Memory B cell (primary cell): ENCODE results near the gene KRTAP3-2.

Experiments used
- ATAC-seq: fragments of 150-1000 bp; cut with Tn5 transposase; 2 replicates; pipeline ENCODE4 v1.10.0; 2021; ENCODE audit warnings: low read depth, mild to moderate bottlenecking, moderate library complexity
- DNase-seq, 2 donors: peaks; one replicate each; pipeline ENCODE4 v3.0.0; 2022; ENCODE audit warnings: low spot score in 2 of 2
- H3K27ac Mint-ChIP-seq: one replicate; pipeline ENCODE4 v1.8.0; 2022; ENCODE audit warnings: mild to moderate bottlenecking, moderate library complexity, mixed read lengths
- H3K27me3 Mint-ChIP-seq: one replicate; pipeline ENCODE4 v1.8.0; 2022; ENCODE audit warnings: mixed read lengths
- H3K36me3 Mint-ChIP-seq: one replicate; pipeline ENCODE4 v1.8.0; 2022; ENCODE audit warnings: mild to moderate bottlenecking, mixed read lengths
- H3K4me1 Mint-ChIP-seq: one replicate; pipeline ENCODE4 v1.8.0; 2022; ENCODE audit warnings: mixed read lengths
- H3K4me3 Mint-ChIP-seq: one replicate; pipeline ENCODE4 v1.8.0; 2022; ENCODE audit warnings: mild to moderate bottlenecking, moderate library complexity, mixed read lengths
- H3K9me3 Mint-ChIP-seq: one replicate; pipeline ENCODE4 v1.8.0; 2022; ENCODE audit warnings: mixed read lengths

KRTAP3-2 gene

DNA sequence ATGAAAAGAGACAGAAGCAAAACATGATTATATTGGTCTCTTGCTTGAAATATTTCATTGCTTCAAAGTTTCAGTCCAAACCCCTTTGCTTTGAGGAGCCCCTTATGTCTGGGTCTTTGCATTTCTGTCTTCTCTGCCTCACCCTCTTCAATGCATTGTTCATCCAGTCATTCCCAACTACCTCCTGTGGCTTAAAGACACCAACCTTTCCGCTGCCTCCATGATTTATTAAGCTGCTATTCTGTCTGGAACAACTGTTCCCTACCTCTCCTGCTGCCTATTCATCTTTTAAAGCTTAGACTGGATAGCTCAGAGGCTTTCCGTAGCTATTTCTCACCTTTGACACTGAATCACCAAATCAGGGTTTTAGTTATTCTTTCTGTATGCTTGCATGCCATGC lies 2.3 kb downstream of the KRTAP3-2 start:
- H3K4me1 Mint-ChIP-seq: no peaks in the 10 kb centered on the region
- peaks cover 13% of the 10 kb centered on the region for H3K27me3 Mint-ChIP-seq
- H3K9me3 Mint-ChIP-seq: no peaks in the 10 kb centered on the region
- no peak overlapping the region for H3K27ac Mint-ChIP-seq
- H3K36me3 Mint-ChIP-seq: no peaks in the 10 kb centered on the region
- ATAC-seq (no peak), DNase-seq (no peak)
- no peak overlapping the region for H3K4me3 Mint-ChIP-seq

DNA sequence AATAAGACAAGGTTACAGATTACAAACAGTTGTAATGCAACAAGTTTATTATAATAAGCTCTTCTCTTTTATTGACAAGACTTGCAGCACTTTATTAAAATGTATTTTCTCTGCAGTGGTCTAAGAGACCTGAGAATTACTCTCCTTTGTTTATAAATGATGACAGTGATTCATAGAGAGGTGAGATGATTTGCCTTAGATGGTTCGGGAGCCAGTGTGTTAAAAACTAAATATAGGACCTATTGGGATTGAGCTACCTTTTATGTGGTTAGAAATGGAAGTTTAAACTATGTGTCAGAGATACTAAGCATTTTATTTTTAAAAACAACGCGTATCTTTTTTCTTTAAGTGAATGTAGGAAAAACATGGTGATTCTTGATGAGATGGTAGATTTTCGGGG lies 2.9 kb downstream of the KRTAP3-2 start:
- H3K36me3 Mint-ChIP-seq: no peaks in the 10 kb centered on the region
- ATAC-seq (no peak), DNase-seq (no peak)
- no peak overlapping the region for H3K4me3 Mint-ChIP-seq
- H3K27ac Mint-ChIP-seq: no peak overlapping the region
- H3K27me3 Mint-ChIP-seq: peaks cover 13% of the 10 kb centered on the region
- H3K9me3 Mint-ChIP-seq: no peaks in the 10 kb centered on the region
- H3K4me1 Mint-ChIP-seq: no peaks in the 10 kb centered on the region

DNA sequence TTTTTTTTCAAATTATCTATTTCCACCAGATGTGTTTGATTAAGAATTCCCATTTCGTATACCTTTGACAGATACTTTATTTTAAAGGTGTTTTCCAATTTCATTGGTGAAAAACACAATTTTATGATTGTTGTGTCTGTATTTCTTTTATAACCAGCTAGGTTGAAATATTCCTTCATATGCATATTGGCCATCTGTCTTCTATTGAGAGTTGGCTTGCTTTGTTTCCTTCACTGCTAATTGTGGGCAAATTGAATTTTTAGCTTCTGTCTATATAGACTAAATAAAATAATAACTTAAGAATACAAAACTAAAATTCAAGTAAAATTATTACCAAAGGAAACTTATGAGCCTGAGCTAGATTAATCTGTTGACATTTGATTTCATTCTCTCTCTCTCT lies 4.6 kb downstream of the KRTAP3-2 start:
- Mint-ChIP-seq H3K4me1 (no peaks in the 10 kb centered on the region), H3K27me3 (peaks cover 12% of the 10 kb centered on the region), H3K36me3 (no peaks in the 10 kb centered on the region), H3K27ac (no peak overlapping the region), H3K9me3 (no peaks in the 10 kb centered on the region), H3K4me3 (no peak overlapping the region)
- ATAC-seq: no peak
- no peak for DNase-seq

DNA sequence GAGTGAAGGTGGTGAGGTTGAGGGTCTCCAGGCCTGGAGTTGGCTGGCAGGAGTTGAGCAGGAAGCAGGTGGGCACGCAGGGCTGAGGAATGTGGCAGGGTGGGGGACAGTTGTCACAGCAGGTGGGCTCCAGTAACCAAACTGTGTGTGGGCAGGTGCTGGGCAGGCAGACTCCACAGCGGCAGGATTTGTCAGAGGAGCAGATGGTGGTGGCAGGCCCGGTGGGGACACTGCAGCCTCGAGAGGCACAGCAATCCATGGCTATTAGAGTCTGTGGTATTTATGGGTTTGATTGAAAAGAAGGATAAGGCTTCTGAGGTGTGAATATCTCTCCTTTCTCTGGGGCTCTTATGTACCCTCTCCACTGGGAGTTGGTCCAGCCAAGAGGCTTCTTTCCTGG lies 5.9 kb downstream of the KRTAP3-2 start, which contains the start of gene KRTAP3-3:
Gene KRTAP3-3, minus strand, starts transcription at position 326 of the 400 bp plus-strand sequence. Its CDS starts 67 bp downstream, at position 259.
- no peaks in the 10 kb centered on the region for H3K9me3 Mint-ChIP-seq
- H3K4me1 Mint-ChIP-seq: no peaks in the 10 kb centered on the region
- H3K4me3 Mint-ChIP-seq: no peak within 1 kb of the TSS
- no peak within 1 kb of the TSS for H3K27ac Mint-ChIP-seq
- DNase-seq: no peak
- no peaks in the 10 kb centered on the region for H3K36me3 Mint-ChIP-seq
- H3K27me3 Mint-ChIP-seq: peaks cover 8% of the 10 kb centered on the region
- ATAC-seq: no peak

DNA sequence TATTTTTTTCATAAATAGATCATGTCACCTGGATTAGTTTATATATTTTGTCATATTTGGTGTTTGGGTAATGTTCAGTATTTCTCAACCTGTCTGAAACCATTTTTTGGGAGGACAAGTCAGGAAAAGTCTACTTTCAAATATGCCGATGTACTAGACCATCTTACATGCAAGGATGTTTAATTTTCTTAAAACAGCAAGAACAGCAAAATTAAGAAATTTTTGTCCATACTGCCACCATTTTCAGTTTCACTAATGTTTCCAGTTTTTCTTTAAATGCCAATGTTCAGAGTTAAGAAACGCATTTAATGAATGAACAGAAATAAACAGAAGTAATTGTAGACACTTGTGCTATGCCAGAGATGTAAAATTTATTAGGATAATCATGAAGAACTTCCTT lies 6.6 kb downstream of the KRTAP3-2 start:
- Mint-ChIP-seq H3K4me1 (no peaks in the 10 kb centered on the region), H3K27me3 (peaks cover 8% of the 10 kb centered on the region), H3K4me3 (no peak overlapping the region), H3K36me3 (no peaks in the 10 kb centered on the region), H3K9me3 (no peaks in the 10 kb centered on the region), H3K27ac (no peak overlapping the region)
- DNase-seq (no peak), ATAC-seq (no peak)

DNA sequence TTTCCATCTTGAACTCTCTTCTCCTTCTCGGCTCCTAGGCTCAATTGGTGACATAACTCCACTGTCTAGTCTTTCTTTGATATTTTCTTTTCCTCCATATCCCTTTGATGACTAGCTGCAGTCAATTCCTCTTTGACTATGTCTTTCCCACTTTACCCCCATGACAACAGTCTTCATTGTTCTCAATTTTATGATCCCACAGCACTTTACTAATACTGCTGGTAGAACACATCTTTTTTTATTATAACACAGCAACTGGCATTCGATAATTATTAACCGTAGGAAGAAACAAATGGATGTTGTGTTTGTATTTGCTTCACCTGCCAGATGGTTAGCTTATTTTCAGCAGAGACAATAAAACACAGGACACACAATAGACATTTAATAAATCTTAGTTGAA lies 7.0 kb downstream of the KRTAP3-2 start:
- H3K27me3 Mint-ChIP-seq: peaks cover 7% of the 10 kb centered on the region
- no peak overlapping the region for H3K4me3 Mint-ChIP-seq
- DNase-seq (no peak), ATAC-seq (no peak)
- no peak overlapping the region for H3K27ac Mint-ChIP-seq
- no peaks in the 10 kb centered on the region for H3K36me3 Mint-ChIP-seq
- no peaks in the 10 kb centered on the region for H3K9me3 Mint-ChIP-seq
- peaks cover 1% of the 10 kb centered on the region for H3K4me1 Mint-ChIP-seq

DNA sequence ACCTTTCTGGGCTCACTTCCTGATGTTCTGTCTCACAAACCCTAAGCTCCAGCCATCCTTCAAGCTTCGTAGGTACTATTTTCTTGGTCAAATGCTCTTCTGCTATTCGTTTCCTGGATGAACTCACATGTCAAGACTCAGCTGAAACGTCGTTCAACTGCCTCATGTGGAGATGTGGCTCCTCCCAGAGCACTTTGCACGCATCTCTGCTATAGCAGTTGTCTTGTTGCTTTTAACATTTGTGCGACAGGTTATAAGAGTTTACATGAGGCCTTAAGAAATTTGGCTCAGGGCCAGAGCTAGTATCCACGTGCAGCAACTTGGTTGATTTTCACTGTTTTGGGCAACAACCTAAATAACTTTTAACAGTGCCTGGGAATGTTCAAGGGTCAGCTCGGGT lies 12.8 kb downstream of the KRTAP3-2 start:
- peaks cover 4% of the 10 kb centered on the region for H3K4me1 Mint-ChIP-seq
- H3K9me3 Mint-ChIP-seq: no peaks in the 10 kb centered on the region
- no peak overlapping the region for H3K4me3 Mint-ChIP-seq
- H3K27me3 Mint-ChIP-seq: peaks cover 9% of the 10 kb centered on the region
- H3K36me3 Mint-ChIP-seq: no peaks in the 10 kb centered on the region
- ATAC-seq: no peak
- H3K27ac Mint-ChIP-seq: no peak overlapping the region
- DNase-seq: no peak

DNA sequence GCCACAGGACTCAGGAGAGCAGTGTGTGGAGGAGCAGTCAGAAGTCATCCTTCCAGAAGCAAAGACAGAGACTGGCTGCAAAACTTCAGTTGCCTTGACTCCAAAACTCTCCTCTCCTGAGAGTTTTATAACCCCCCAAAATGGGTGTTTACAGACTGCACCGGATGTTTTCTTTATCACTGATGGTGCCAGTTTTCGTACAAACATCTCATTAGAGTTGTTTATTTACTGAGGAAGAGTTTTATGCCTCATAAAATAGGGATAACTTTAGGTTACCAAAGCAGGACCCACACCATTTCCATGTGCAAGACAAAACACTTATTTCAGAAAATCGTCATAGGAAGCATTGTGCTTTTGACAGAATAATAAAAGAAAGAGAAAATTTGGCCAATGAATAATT lies 15.5 kb downstream of the KRTAP3-2 start, which contains the start of gene KRT40:
Gene KRT40, minus strand, starts transcription at position 101 of the 400 bp plus-strand sequence. Its CDS starts 53 bp downstream, at position 48.
- DNase-seq (no peak), ATAC-seq (no peak)
- H3K9me3 Mint-ChIP-seq: no peaks in the 10 kb centered on the region
- no peak within 1 kb of the TSS for H3K27ac Mint-ChIP-seq
- peaks cover 4% of the 10 kb centered on the region for H3K4me1 Mint-ChIP-seq
- peaks cover 16% of the 10 kb centered on the region for H3K27me3 Mint-ChIP-seq
- no peaks in the 10 kb centered on the region for H3K36me3 Mint-ChIP-seq
- H3K4me3 Mint-ChIP-seq: no peak within 1 kb of the TSS

DNA sequence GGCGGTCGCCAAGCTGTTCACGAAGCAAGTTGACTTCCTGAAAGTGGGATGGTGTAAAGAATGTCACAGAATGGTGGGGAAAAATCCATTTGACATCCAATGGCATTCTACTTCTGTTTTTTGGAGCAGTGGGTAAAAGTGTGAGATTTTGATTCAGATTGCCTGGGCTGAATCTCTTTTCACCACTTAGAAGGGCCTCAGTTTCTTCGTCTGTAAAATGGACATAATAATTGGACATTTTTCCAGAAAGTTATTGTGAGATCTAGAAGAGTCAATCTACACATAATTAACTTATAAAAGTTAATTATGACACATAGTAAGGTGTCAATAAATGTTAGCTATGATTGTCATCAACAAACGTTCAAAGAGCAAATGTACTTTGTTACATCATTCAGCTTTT lies 18.6 kb downstream of the KRTAP3-2 start:
- H3K36me3 Mint-ChIP-seq: no peaks in the 10 kb centered on the region
- ATAC-seq (no peak), DNase-seq (no peak)
- H3K9me3 Mint-ChIP-seq: no peaks in the 10 kb centered on the region
- H3K27me3 Mint-ChIP-seq: peaks cover 22% of the 10 kb centered on the region
- no peak overlapping the region for H3K27ac Mint-ChIP-seq
- H3K4me3 Mint-ChIP-seq: no peak overlapping the region
- H3K4me1 Mint-ChIP-seq: no peaks in the 10 kb centered on the region

DNA sequence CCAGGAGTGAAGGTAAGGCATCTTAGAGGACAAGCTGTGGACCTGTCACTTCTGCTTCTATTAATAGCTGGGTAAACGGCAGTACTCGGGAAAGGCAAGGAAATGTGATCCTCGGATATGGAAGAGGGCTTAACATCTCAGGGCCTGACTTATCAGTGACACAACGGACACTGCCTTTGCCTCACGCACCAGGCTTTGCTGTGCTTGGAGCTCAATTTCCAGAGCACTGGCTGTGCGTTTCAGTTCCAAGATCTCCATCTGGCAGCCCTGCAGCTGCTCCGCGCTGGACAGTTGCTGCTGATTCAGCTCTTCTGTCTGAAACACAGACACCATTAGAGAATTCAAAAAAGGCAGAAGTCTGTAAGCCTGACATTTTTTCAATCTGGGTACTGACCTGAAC lies 19.1 kb downstream of the KRTAP3-2 start:
- Mint-ChIP-seq H3K36me3 (no peaks in the 10 kb centered on the region), H3K4me1 (no peaks in the 10 kb centered on the region), H3K27ac (no peak overlapping the region), H3K9me3 (no peaks in the 10 kb centered on the region), H3K4me3 (no peak overlapping the region), H3K27me3 (peaks cover 23% of the 10 kb centered on the region)
- DNase-seq (no peak), ATAC-seq (no peak)

DNA sequence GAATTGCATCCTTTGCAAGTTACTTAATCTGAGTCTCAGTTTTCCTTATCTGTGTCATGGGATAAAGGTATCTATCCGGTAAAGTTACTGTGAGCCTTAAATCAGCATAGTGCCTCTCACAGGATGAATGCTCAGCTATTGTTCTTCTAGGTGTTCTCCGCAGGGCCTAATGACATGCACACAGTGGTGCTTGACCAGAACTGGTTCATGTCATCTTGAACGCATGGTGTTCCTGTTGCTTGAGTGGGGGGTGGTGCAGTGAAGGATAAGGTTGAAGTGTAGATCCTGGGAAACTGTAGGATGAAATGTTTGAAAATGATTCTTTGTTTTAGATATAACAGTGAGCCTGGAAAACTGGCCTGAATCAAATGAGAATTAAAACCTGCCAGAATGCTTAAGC lies 19.6 kb downstream of the KRTAP3-2 start:
- no peaks in the 10 kb centered on the region for H3K9me3 Mint-ChIP-seq
- H3K27me3 Mint-ChIP-seq: peaks cover 23% of the 10 kb centered on the region
- no peak overlapping the region for H3K4me3 Mint-ChIP-seq
- no peaks in the 10 kb centered on the region for H3K4me1 Mint-ChIP-seq
- no peaks in the 10 kb centered on the region for H3K36me3 Mint-ChIP-seq
- ATAC-seq: no peak
- no peak overlapping the region for H3K27ac Mint-ChIP-seq
- DNase-seq: no peak

DNA sequence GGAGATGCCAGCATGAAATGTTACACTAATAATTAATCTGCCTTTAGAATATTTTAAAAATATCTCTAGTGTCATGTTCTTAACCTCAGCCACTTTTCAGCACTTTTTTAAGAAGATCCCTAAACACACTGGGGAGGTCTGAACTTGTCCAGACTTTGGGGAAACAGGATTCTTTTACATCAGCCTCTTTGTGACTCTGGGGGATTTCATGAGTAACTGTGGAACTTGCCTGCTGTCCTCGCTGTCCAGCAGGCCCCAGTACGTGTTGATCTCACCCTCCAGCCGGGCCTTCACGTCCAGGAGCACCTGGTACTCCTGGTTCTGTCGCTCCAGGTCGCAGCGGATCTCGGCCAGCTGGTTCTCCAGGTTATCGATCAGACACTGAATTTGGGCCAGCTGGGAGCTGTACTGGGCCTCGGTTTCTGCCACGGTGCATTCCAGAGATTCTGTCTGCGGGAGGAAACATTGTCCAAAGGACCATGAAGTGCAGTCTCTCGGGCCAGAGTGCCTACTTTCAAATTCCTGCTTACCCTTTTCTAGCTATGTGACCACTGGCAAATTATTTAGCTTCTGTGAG lies 21.0 kb downstream of the KRTAP3-2 start:
- no peak overlapping the region for H3K27ac Mint-ChIP-seq
- H3K4me1 Mint-ChIP-seq: no peaks in the 10 kb centered on the region
- no peaks in the 10 kb centered on the region for H3K36me3 Mint-ChIP-seq
- no peak overlapping the region for H3K4me3 Mint-ChIP-seq
- no peaks in the 10 kb centered on the region for H3K9me3 Mint-ChIP-seq
- no peak for ATAC-seq
- H3K27me3 Mint-ChIP-seq: peaks cover 17% of the 10 kb centered on the region
- no peak for DNase-seq

DNA sequence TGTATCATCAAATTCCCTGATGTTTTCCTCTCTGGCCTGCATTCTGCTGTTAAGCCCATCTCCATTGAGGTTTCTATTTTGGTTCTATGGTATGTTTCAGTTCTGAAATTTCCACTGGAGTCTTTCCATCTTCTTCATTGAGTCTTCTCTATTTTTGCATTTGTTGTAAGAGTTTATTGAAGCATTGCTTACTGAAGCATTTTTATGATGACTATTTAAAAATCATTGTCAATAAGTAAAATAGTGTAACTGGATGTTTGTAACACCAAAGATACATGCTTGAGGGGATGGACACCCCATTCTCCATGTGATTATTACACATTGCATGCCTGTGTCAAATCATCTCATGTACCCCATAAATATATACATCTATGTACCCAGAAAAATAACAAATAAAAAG lies 24.2 kb downstream of the KRTAP3-2 start:
- no peaks in the 10 kb centered on the region for H3K9me3 Mint-ChIP-seq
- peaks cover 19% of the 10 kb centered on the region for H3K27me3 Mint-ChIP-seq
- H3K36me3 Mint-ChIP-seq: no peaks in the 10 kb centered on the region
- no peak overlapping the region for H3K4me3 Mint-ChIP-seq
- no peak overlapping the region for H3K27ac Mint-ChIP-seq
- no peak for DNase-seq
- no peaks in the 10 kb centered on the region for H3K4me1 Mint-ChIP-seq
- no peak for ATAC-seq

DNA sequence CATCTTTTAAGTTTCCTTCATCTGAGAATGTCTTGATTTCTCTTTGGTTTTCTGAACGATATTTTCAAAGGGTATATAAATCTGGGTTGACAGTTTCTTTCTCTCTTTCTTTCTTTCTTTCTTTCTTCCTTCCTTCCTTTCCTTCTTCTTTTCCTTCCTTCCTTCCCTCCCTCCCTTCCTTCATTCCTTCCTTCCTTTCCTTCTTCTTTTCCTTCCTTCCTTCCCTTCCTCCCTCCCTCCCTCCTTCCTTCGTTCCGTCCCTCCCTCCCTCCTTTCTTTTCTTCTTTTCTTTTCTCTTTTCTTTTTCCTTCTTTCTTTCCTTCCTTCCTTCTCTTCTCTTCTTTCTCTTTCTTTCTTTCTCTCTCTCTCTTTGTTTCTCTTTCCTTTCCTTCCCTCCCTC lies 25.3 kb downstream of the KRTAP3-2 start:
- Mint-ChIP-seq H3K36me3 (no peaks in the 10 kb centered on the region), H3K27me3 (peaks cover 12% of the 10 kb centered on the region), H3K4me3 (no peak overlapping the region), H3K9me3 (no peaks in the 10 kb centered on the region), H3K4me1 (no peaks in the 10 kb centered on the region), H3K27ac (no peak overlapping the region)
- ATAC-seq (no peak), DNase-seq (no peak)

DNA sequence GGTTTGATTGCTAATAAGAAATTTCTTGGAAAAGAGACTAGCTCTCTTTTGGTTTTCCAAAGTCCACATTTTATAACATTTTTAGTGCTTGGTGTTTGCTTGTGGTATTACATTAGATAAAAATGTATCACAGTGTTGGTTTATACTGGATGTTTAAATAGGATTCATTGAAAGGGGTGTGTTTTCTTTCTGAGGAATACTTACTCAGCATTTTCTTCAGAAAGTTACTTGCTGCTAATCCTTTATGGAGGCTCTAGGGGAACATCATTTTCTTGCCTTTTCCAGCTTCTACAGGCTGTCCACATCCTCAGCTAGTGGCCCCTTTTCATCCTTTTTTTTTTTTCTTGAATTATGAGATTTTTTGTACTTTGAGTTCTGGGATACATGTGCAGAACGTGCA lies 32.1 kb downstream of the KRTAP3-2 start:
- H3K27ac Mint-ChIP-seq: no peak overlapping the region
- H3K36me3 Mint-ChIP-seq: no peaks in the 10 kb centered on the region

More for the DNA sequence above, 32.1 kb downstream of the KRTAP3-2 start:
- H3K9me3 Mint-ChIP-seq: peaks cover 1% of the 10 kb centered on the region
- H3K4me3 Mint-ChIP-seq: no peak overlapping the region
- ATAC-seq: no peak
- H3K4me1 Mint-ChIP-seq: peaks cover 3% of the 10 kb centered on the region
- H3K27me3 Mint-ChIP-seq: peaks cover 5% of the 10 kb centered on the region
- no peak for DNase-seq
